Measurements from ENCODE around the gene SRPK1.

SRPK1 gene

GRCh38 chr6:35808688-35809087 is 112.2 kb downstream of the SRPK1 start:
- Histone ChIP-seq H3K9ac (ENCODE audit: low read depth, low read length) (no peak overlapping the region), H3K36me3 (ENCODE audit: insufficient read depth, low read length) (no peaks in the 10 kb centered on the region), H3K4me1 (ENCODE audit: insufficient read depth, low read length) (peaks cover 8% of the 10 kb centered on the region; the same call in 1 of the 2 replicates), H3K9me3 (ENCODE audit: control insufficient read depth, insufficient read depth, low read length) (no peaks in the 10 kb centered on the region)

GRCh38 chr6:35804996-35805736 is 115.7 kb downstream of the SRPK1 start, which contains the start of gene LHFPL5:
TSS of gene LHFPL5 (plus strand) at chr6:35805352. CDS start at chr6:35805671, 319 bp downstream.
- Histone ChIP-seq H3K9me3 (ENCODE audit: control insufficient read depth, insufficient read depth, low read length) (no peaks in the 10 kb centered on the region), H3K36me3 (ENCODE audit: insufficient read depth, low read length) (no peaks in the 10 kb centered on the region), H3K9ac (ENCODE audit: low read depth, low read length) (peak within 1 kb of the TSS; percentile 48; the same call in 1 of the 2 replicates), H3K4me1 (ENCODE audit: insufficient read depth, low read length) (peaks cover 9% of the 10 kb centered on the region)

- Histone ChIP-seq H3K36me3 (ENCODE audit: insufficient read depth, low read length) (no peaks in the 10 kb centered on the region), H3K4me1 (ENCODE audit: insufficient read depth, low read length) (peaks cover 12% of the 10 kb centered on the region), H3K9me3 (ENCODE audit: control insufficient read depth, insufficient read depth, low read length) (no peaks in the 10 kb centered on the region), H3K9ac (ENCODE audit: low read depth, low read length) (no peak overlapping the region)
These were observed 119.8 kb downstream of the SRPK1 start for GRCh38 chr6:35801148-35801547.

- no peaks in the 10 kb centered on the region for H3K36me3 ChIP-seq (ENCODE audit: insufficient read depth, low read length)
- no peak overlapping the region for H3K9ac ChIP-seq (ENCODE audit: low read depth, low read length)
- H3K9me3 ChIP-seq (ENCODE audit: control insufficient read depth, insufficient read depth, low read length) = no peaks in the 10 kb centered on the region
- peaks cover 9% of the 10 kb centered on the region for H3K4me1 ChIP-seq (ENCODE audit: insufficient read depth, low read length)
These were observed 122.2 kb downstream of the SRPK1 start for GRCh38 chr6:35798706-35799105.

- Histone ChIP-seq H3K9me3 (ENCODE audit: control insufficient read depth, insufficient read depth, low read length) (no peaks in the 10 kb centered on the region), H3K4me1 (ENCODE audit: insufficient read depth, low read length) (peaks cover 9% of the 10 kb centered on the region), H3K9ac (ENCODE audit: low read depth, low read length) (no peak overlapping the region), H3K36me3 (ENCODE audit: insufficient read depth, low read length) (no peaks in the 10 kb centered on the region)
These were observed 122.9 kb downstream of the SRPK1 start for GRCh38 chr6:35797837-35798526.

GRCh38 chr6:35796236-35796635 is 124.7 kb downstream of the SRPK1 start:
- no peaks in the 10 kb centered on the region for H3K9me3 ChIP-seq (ENCODE audit: control insufficient read depth, insufficient read depth, low read length)
- H3K9ac ChIP-seq (ENCODE audit: low read depth, low read length) = no peak overlapping the region
- peaks cover 6% of the 10 kb centered on the region for H3K4me1 ChIP-seq (ENCODE audit: insufficient read depth, low read length)
- H3K36me3 ChIP-seq (ENCODE audit: insufficient read depth, low read length) = no peaks in the 10 kb centered on the region

- Histone ChIP-seq H3K36me3 (ENCODE audit: insufficient read depth, low read length) (no peaks in the 10 kb centered on the region), H3K9ac (ENCODE audit: low read depth, low read length) (no peak overlapping the region), H3K9me3 (ENCODE audit: control insufficient read depth, insufficient read depth, low read length) (no peaks in the 10 kb centered on the region)
These were observed 125.3 kb downstream of the SRPK1 start for GRCh38 chr6:35795453-35796071.

DNA sequence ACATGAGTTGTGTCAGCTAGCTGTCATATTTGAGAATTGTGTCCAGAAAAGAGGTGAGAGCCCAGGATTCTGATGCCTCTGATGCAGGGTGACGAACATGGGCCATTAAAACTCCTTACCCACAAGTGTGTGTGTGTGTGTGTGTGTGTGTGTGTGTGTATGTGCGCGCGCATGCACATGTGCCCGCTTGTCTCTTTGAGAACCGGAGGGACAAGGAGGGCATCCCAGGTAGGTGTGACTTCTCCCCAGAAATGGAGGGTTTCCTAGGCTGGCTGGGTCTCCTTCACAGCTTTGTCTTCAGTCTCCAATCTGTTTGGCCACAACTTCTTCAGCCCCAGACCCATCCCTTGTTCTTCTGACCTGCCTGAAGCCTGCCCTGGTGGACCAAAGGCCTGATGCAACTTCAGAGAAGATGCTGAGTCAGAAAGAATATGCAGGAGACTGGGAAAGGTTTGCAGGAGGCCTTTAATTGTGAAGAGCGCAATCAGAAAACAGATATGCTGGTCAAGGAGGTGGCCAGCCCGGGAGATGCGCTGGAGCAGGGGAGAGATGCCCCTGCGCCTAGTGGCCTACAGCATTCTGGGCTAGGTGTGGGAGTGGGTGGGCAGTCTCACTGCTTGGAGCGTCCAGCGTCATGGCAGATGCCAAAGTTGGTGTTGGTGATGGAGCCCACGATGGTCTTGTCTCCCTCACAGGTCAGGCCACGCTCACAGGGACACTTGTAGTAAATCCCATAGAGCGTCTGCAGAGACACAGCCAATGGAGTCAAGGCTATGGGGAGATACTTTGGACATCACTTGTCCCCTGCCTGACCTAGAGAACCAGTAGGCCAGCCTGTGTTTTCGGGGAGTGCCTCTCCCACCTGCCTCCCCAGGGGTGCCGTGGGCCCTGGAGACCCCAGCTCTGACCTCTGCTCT is 126.1 kb downstream of the SRPK1 start:
- peaks cover 4% of the 10 kb centered on the region; the same call in 1 of the 2 replicates for H3K4me1 ChIP-seq (ENCODE audit: insufficient read depth, low read length)
- H3K9me3 ChIP-seq (ENCODE audit: control insufficient read depth, insufficient read depth, low read length) = no peaks in the 10 kb centered on the region
- H3K9ac ChIP-seq (ENCODE audit: low read depth, low read length) = no peak overlapping the region
- H3K36me3 ChIP-seq (ENCODE audit: insufficient read depth, low read length) = no peaks in the 10 kb centered on the region

More at GRCh38 chr6:35795453-35796071, 125.3 kb downstream of the SRPK1 start:
- H3K4me1 ChIP-seq (ENCODE audit: insufficient read depth, low read length) = peaks cover 4% of the 10 kb centered on the region; the same call in 1 of the 2 replicates

GRCh38 chr6:35790683-35791082 is 130.2 kb downstream of the SRPK1 start:
- Histone ChIP-seq H3K9ac (ENCODE audit: low read depth, low read length) (no peak overlapping the region), H3K4me1 (ENCODE audit: insufficient read depth, low read length) (peaks cover 12% of the 10 kb centered on the region; the same call in 1 of the 2 replicates), H3K9me3 (ENCODE audit: control insufficient read depth, insufficient read depth, low read length) (no peaks in the 10 kb centered on the region), H3K36me3 (ENCODE audit: insufficient read depth, low read length) (no peaks in the 10 kb centered on the region)

DNA sequence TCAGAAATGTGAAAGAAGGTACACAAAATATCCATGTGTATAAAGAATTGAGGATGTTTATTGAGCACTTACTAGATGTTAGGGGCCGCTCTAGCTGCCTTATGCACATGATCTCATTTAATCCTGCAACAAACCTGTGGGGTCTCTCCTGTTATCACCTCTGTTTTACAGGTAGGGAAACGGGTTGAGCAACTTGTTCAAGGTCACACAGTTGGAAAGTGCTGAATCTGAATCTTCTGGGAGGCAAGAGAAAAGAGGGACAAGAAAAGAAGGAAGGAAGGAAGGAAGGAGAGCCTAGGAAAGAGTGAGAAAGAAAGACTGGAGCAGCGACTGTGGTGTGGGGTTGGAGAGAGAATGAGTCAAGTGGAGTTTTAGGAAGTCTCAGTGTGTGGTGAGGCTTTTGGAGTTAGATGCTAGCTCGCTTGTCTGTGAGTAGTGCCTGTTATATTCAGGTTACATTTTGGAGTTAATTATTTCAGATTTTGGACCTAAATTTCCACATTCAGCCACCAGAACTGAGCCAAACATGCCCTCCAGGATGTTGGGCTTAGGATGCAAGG is 132.4 kb downstream of the SRPK1 start:
- H3K36me3 ChIP-seq (ENCODE audit: insufficient read depth, low read length) = no peaks in the 10 kb centered on the region

GRCh38 chr6:35787266-35788218 is 133.4 kb downstream of the SRPK1 start:
- peaks cover 12% of the 10 kb centered on the region; the same call in 1 of the 2 replicates for H3K4me1 ChIP-seq (ENCODE audit: insufficient read depth, low read length)
- H3K9ac ChIP-seq (ENCODE audit: low read depth, low read length) = peak overlapping the region; percentile 28; the same call in 1 of the 2 replicates
- no peaks in the 10 kb centered on the region for H3K9me3 ChIP-seq (ENCODE audit: control insufficient read depth, insufficient read depth, low read length)
- no peaks in the 10 kb centered on the region for H3K36me3 ChIP-seq (ENCODE audit: insufficient read depth, low read length)

More for the DNA sequence above, 132.4 kb downstream of the SRPK1 start:
- H3K9me3 ChIP-seq (ENCODE audit: control insufficient read depth, insufficient read depth, low read length) = no peaks in the 10 kb centered on the region
- peaks cover 12% of the 10 kb centered on the region; the same call in 1 of the 2 replicates for H3K4me1 ChIP-seq (ENCODE audit: insufficient read depth, low read length)
- no peak overlapping the region for H3K9ac ChIP-seq (ENCODE audit: low read depth, low read length)

- peak overlapping the region; percentile 28; the same call in 1 of the 2 replicates for H3K9ac ChIP-seq (ENCODE audit: low read depth, low read length)
- no peaks in the 10 kb centered on the region for H3K36me3 ChIP-seq (ENCODE audit: insufficient read depth, low read length)
- no peaks in the 10 kb centered on the region for H3K9me3 ChIP-seq (ENCODE audit: control insufficient read depth, insufficient read depth, low read length)
- H3K4me1 ChIP-seq (ENCODE audit: insufficient read depth, low read length) = peaks cover 12% of the 10 kb centered on the region; the same call in 1 of the 2 replicates
These were observed 134.1 kb downstream of the SRPK1 start for GRCh38 chr6:35786810-35787209.
